GM23338 (cell line): Measurements from ENCODE around the gene ZNF778. TPM values are rescaled to one million over a fixed set of nuclear protein-coding genes. Genes with fewer than 3 reads are reported as not detected.

Source experiments
- ATAC-seq: fragments of 200-7000 bp; cut with Tn5 transposase; 3 replicates; pipeline ENCODE4 v1.9.1; 2020
- DNase-seq: peaks from one replicate; pipeline ENCODE4 v3.0.0-alpha.2; 2015; ENCODE audit warnings: low spot score
- H2AFZ ChIP-seq: fragments of 200-600 bp; sonication (generic); 2 replicates; pipeline ENCODE4 v1.8.0; 2016; ENCODE audit warnings: antibody characterized with exemption, mild to moderate bottlenecking, moderate library complexity
- H3F3A ChIP-seq: fragments of 200-600 bp; sonication (generic); replicated peaks from 2 replicates; pipeline ENCODE4 v1.8.0; 2017; ENCODE audit warnings: antibody characterized with exemption, mixed run types, low read depth
- H3K27ac ChIP-seq: fragments of 200-600 bp; sonication (generic); 2 replicates; pipeline ENCODE4 v1.6.1; 2016; ENCODE audit warnings: low read depth
- H3K27me3 ChIP-seq: fragments of 200-600 bp; sonication (generic); 2 replicates; pipeline ENCODE4 v1.8.0; 2016; ENCODE audit warnings: mild to moderate bottlenecking, mixed run types, moderate library complexity; ENCODE audit not compliant: insufficient read depth
- H3K36me3 ChIP-seq: fragments of 200-600 bp; sonication (generic); 2 replicates; pipeline ENCODE4 v1.8.0; 2016; ENCODE audit warnings: mild to moderate bottlenecking; ENCODE audit not compliant: insufficient read depth
- H3K4me1 ChIP-seq: fragments of 200-600 bp; sonication (generic); 2 replicates; pipeline ENCODE4 v1.8.0; 2016; ENCODE audit warnings: mild to moderate bottlenecking, moderate library complexity; ENCODE audit not compliant: insufficient read depth
- H3K4me2 ChIP-seq: fragments of 200-600 bp; sonication (generic); 2 replicates; pipeline ENCODE4 v1.7.1; 2017; ENCODE audit warnings: mixed run types
- H3K4me3 ChIP-seq: fragments of 200-600 bp; sonication (generic); 2 replicates; pipeline ENCODE4 v1.6.1; 2016; ENCODE audit warnings: mixed run types
- H3K79me2 ChIP-seq: fragments of 200-600 bp; sonication (generic); replicated peaks from 2 replicates; pipeline ENCODE4 v1.8.0; 2017; ENCODE audit warnings: mild to moderate bottlenecking; ENCODE audit not compliant: insufficient read depth
- H3K9me2 ChIP-seq: fragments of 200-600 bp; sonication (generic); 2 replicates; pipeline ENCODE4 v1.8.0; 2017; ENCODE audit not compliant: insufficient read depth
- H4K20me1 ChIP-seq: fragments of 200-600 bp; sonication (generic); replicated peaks from 2 replicates; pipeline ENCODE4 v1.8.0; 2017; ENCODE audit warnings: mild to moderate bottlenecking; ENCODE audit not compliant: insufficient read depth
- H3K27ac Mint-ChIP-seq: 2 replicates; pipeline ENCODE4 v1.8.0; 2020; ENCODE audit warnings: inconsistent platforms, mild to moderate bottlenecking, moderate library complexity, mixed read lengths
- H3K27me3 Mint-ChIP-seq: 3 replicates; pipeline ENCODE4 v1.8.0; 2022; ENCODE audit warnings: low read depth, mild to moderate bottlenecking, moderate library complexity, mixed read lengths, inconsistent platforms; ENCODE audit not compliant: insufficient read depth, poor library complexity
- H3K36me3 Mint-ChIP-seq: 3 replicates; pipeline ENCODE4 v1.8.0; 2021; ENCODE audit warnings: low read depth, mild to moderate bottlenecking, inconsistent platforms, moderate library complexity, mixed read lengths
- H3K4me1 Mint-ChIP-seq: 3 replicates; pipeline ENCODE4 v1.8.0; 2020; ENCODE audit warnings: mild to moderate bottlenecking, inconsistent platforms, mixed read lengths
- H3K4me3 Mint-ChIP-seq: 3 replicates; pipeline ENCODE4 v1.8.0; 2021; ENCODE audit warnings: moderate library complexity, mild to moderate bottlenecking, inconsistent platforms, mixed read lengths
- H3K9me3 Mint-ChIP-seq: 3 replicates; pipeline ENCODE4 v1.8.0; 2020; ENCODE audit warnings: moderate library complexity, mild to moderate bottlenecking, inconsistent platforms, mixed read lengths
- CREB1 ChIP-seq: fragments of 250-450 bp; sonication (Bioruptor Pico); IDR thresholded peaks from 2 replicates; pipeline ENCODE4 v1.5.0; 2020; ENCODE audit warnings: low read depth, mild to moderate bottlenecking, moderate library complexity
- CTCF ChIP-seq, 2 experiments: fragments of 200-600 bp in 1 of 2; sonication (generic) in 1 of 2; conservative IDR thresholded peaks; 2 replicates each; pipeline versions ENCODE4 v1.5.1 to v1.6.1; 2016 to 2017; ENCODE audit warnings: antibody characterized with exemption in 2 of 2, low read depth in 2 of 2, mild to moderate bottlenecking in 2 of 2, moderate library complexity in 1 of 2
- ETS1 ChIP-seq: IDR thresholded peaks from 2 replicates; pipeline ENCODE4 v1.6.1; 2016; ENCODE audit warnings: antibody characterized with exemption
- EZH2 ChIP-seq: fragments of 200-600 bp; sonication (generic); IDR thresholded peaks from one replicate; pipeline ENCODE4 v1.8.0; 2017; ENCODE audit warnings: antibody characterized with exemption, mild to moderate bottlenecking, low read depth; ENCODE audit not compliant: unreplicated experiment
- EZH2phosphoT487 ChIP-seq: fragments of 200-600 bp; sonication (generic); IDR thresholded peaks from one replicate; pipeline ENCODE4 v1.8.1; 2018; ENCODE audit warnings: antibody characterized with exemption; ENCODE audit not compliant: unreplicated experiment
- JUNB ChIP-seq: IDR thresholded peaks from one replicate; pipeline ENCODE4 v1.6.1; 2016; ENCODE audit warnings: antibody characterized with exemption; ENCODE audit not compliant: unreplicated experiment
- NANOG ChIP-seq: IDR thresholded peaks from 2 replicates; pipeline ENCODE4 v1.6.1; 2016; ENCODE audit warnings: antibody characterized with exemption, borderline replicate concordance
- POLR2AphosphoS5 ChIP-seq: IDR thresholded peaks from 2 replicates; pipeline ENCODE4 v1.6.1; 2016; ENCODE audit warnings: antibody characterized with exemption, low read depth
- REST ChIP-seq: IDR thresholded peaks from one replicate; pipeline ENCODE4 v1.6.1; 2018; ENCODE audit warnings: antibody characterized with exemption; ENCODE audit not compliant: unreplicated experiment
- STAT1 ChIP-seq: IDR thresholded peaks from one replicate; pipeline ENCODE4 v1.6.1; 2016; ENCODE audit warnings: antibody characterized with exemption; ENCODE audit not compliant: unreplicated experiment
- ZNF114 ChIP-seq: fragments of 250-450 bp; sonication (Bioruptor Pico); IDR thresholded peaks from 2 replicates; pipeline ENCODE4 v1.5.0; 2020; ENCODE audit warnings: mild to moderate bottlenecking, moderate library complexity
- ZNF331 ChIP-seq: fragments of 250-450 bp; sonication (Bioruptor Pico); IDR thresholded peaks from 2 replicates; pipeline ENCODE4 v1.5.0; 2020; ENCODE audit warnings: low read depth, mild to moderate bottlenecking, moderate library complexity
- ZNF462 ChIP-seq: fragments of 250-450 bp; sonication (Bioruptor Pico); IDR thresholded peaks from 2 replicates; pipeline ENCODE4 v1.5.0; 2020; ENCODE audit warnings: mild to moderate bottlenecking, moderate library complexity
- polyA plus RNA-seq: library from polyadenylated mRNA; unstranded; fragments of >200 nt; fragmentation: Nextera tagmentation; extraction: Ambion mirVana; gene quantifications from 2 replicates; pipeline ENCODE4 v1.2.1, GENCODE V29; 2016
- total RNA-seq: library from RNA; depleted of rRNA; stranded (reverse); fragments of >200 nt; shearing (Covaris generic); gene quantifications from 2 replicates; pipeline ENCODE4 v1.2.3, GENCODE V29; 2014

The ZNF778 gene
- total and polyA plus RNA-seq, 2 experiments from 2014 or later: 7.9 to 43.4 TPM

GRCh38 chr16:89256651-89257254, 39.2 kb downstream of the ZNF778 start:
- Histone ChIP-seq H4K20me1 (no peaks in the 10 kb centered on the region), H3K9me2 (no peaks in the 10 kb centered on the region), H3K4me3 (peak overlapping the region; percentile 65), H3K27ac (no peak overlapping the region), H3K27me3 (peaks cover 19% of the 10 kb centered on the region), H3K79me2 (no peaks in the 10 kb centered on the region), H3K4me2 (peak overlapping the region; percentile 88), H2AFZ (peak overlapping the region; percentile 81), H3K4me1 (peaks cover 6% of the 10 kb centered on the region; the same call in 1 of the 2 replicates), H3K36me3 (no peaks in the 10 kb centered on the region), H3F3A (no peaks in the 10 kb centered on the region)
- Mint-ChIP-seq H3K27ac (0 out of 2 replicates have a peak overlapping the region, but pooled peaks have one; percentile 62), H3K27me3 (peaks cover 23% of the 10 kb centered on the region), H3K9me3 (no peaks in the 10 kb centered on the region; the same call in 1 of the 3 replicates), H3K4me3 (peak overlapping the region; percentile 63; the same call in 2 of the 3 replicates), H3K36me3 (peaks cover 4% of the 10 kb centered on the region; the same call in 2 of the 3 replicates), H3K4me1 (peaks cover 12% of the 10 kb centered on the region)
- no peak for TF ChIP-seq ZNF462 (CRISPR knock-in tag)
- TF ChIP-seq CTCF (conservative IDR thresholded peaks at IDR 0.05; ENCODE audit: low read depth in 2 of 2): no peak
- no peak for TF ChIP-seq JUNB
- no peak for TF ChIP-seq NANOG
- no peak for TF ChIP-seq ETS1
- no peak for TF ChIP-seq STAT1
- TF ChIP-seq EZH2: no peak
- TF ChIP-seq ZNF331 (CRISPR knock-in tag): no peak
- no peak for TF ChIP-seq EZH2phosphoT487
- TF ChIP-seq REST: no peak
- no peak for TF ChIP-seq ZNF114 (CRISPR knock-in tag)
- TF ChIP-seq POLR2AphosphoS5: peak; percentile 59
- TF ChIP-seq CREB1: peak; percentile 82
- ATAC-seq (peak; percentile 77), DNase-seq (peak; percentile 89)
